Measurements from ENCODE around the gene OCA2. TPM values are rescaled to one million over a fixed set of nuclear protein-coding genes. Genes with fewer than 3 reads are reported as not detected.

The OCA2 gene
- total RNA-seq, 2 experiments from 2014 or later: not detected

- ATAC-seq: no peak
- H3K27me3 Mint-ChIP-seq: no peaks in the 10 kb centered on the region
- no peak for DNase-seq
- H3K36me3 Mint-ChIP-seq: no peaks in the 10 kb centered on the region
- no peak overlapping the region for H3K4me3 Mint-ChIP-seq
- H3K9me3 Mint-ChIP-seq (ENCODE audit: low read depth): peaks cover 4% of the 10 kb centered on the region
- no peak overlapping the region for H3K27ac Mint-ChIP-seq
- CTCF ChIA-PET: no interaction called here
- no peaks in the 10 kb centered on the region for H3K4me1 Mint-ChIP-seq
These were observed 97.5 kb downstream of the OCA2 start for GRCh38 chr15:28001641-28002040.

DNA sequence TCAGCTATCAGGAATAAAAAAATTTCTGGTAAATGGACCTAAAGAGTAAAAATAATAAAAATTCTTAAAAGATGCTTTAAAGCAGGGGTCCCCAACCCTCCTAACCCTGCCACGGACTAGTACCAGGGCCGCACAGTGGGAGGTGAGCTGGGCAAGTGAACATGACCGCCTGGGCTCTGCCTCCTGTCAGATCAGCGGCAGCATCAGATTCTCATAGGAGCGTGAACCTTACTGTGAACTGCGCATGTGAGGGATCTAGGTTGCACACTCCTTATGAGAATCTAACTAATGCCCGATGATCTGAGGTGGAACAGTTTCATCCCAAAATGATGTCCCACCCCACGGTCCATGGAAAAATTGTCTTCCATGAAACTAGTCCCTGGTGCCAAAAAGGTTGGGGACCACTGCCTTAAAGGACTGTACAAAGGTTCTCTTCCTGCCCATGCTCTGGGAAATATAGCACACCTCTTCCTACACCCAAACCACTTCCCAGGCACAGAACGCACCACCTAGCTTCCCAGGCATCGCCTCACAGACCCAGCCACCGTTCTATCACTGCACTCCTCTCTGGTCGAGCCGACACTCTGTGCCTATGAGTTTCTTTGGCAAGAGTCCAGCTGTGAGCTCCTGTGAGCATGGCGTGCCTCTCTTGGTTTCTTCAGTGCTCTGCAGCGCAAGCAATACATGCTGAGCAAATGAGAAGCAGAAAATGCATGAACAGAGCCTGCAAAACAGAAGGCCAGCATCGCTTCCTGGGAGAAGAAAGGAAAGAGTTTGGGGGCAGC is 104.9 kb downstream of the OCA2 start:
- Mint-ChIP-seq H3K27ac (no peak overlapping the region), H3K9me3 (ENCODE audit: low read depth) (peaks cover 7% of the 10 kb centered on the region), H3K4me3 (no peak overlapping the region), H3K36me3 (no peaks in the 10 kb centered on the region), H3K27me3 (no peaks in the 10 kb centered on the region), H3K4me1 (no peaks in the 10 kb centered on the region)
- CTCF ChIA-PET: no interaction called here
- DNase-seq (no peak), ATAC-seq (no peak)

DNA sequence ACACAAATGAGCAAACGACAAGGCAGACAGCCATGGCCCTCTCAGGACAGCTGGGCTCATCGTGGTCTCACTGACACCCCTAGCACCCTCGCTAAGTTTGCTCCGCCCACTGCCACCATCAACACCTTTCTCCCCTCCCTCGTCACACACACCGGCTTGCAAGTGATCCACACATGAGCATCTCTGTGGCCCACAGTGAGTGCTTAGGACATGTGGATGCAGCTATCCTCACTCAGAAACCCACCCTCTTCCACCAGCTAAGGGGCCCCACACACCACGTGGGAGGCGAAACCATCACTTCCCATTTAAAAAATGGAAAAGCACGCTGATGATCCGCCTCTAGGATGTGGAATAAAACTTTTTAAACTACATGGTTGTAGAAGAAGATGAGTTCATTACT is 105.6 kb downstream of the OCA2 start:
- ATAC-seq (no peak), DNase-seq (no peak)
- H3K9me3 Mint-ChIP-seq (ENCODE audit: low read depth): peaks cover 7% of the 10 kb centered on the region
- H3K4me1 Mint-ChIP-seq: no peaks in the 10 kb centered on the region
- no peak overlapping the region for H3K27ac Mint-ChIP-seq
- CTCF ChIA-PET: no interaction called here
- no peaks in the 10 kb centered on the region for H3K36me3 Mint-ChIP-seq
- no peaks in the 10 kb centered on the region for H3K27me3 Mint-ChIP-seq
- H3K4me3 Mint-ChIP-seq: no peak overlapping the region

GRCh38 chr15:27990521-27991515 is 108.3 kb downstream of the OCA2 start:
- H3K27ac Mint-ChIP-seq: no peak overlapping the region
- DNase-seq (no peak), ATAC-seq (no peak)
- H3K4me1 Mint-ChIP-seq: no peaks in the 10 kb centered on the region
- no peaks in the 10 kb centered on the region for H3K27me3 Mint-ChIP-seq
- CTCF ChIA-PET: no interaction called here
- peaks cover 7% of the 10 kb centered on the region for H3K9me3 Mint-ChIP-seq (ENCODE audit: low read depth)
- no peak overlapping the region for H3K4me3 Mint-ChIP-seq
- H3K36me3 Mint-ChIP-seq: no peaks in the 10 kb centered on the region

GRCh38 chr15:27989838-27990237 is 109.3 kb downstream of the OCA2 start:
- no peak for ATAC-seq
- H3K27ac Mint-ChIP-seq: no peak overlapping the region

GRCh38 chr15:27989427-27989826 is 109.7 kb downstream of the OCA2 start:
- Mint-ChIP-seq H3K4me3 (no peak overlapping the region), H3K36me3 (no peaks in the 10 kb centered on the region), H3K4me1 (no peaks in the 10 kb centered on the region), H3K9me3 (ENCODE audit: low read depth) (peaks cover 3% of the 10 kb centered on the region), H3K27me3 (no peaks in the 10 kb centered on the region), H3K27ac (no peak overlapping the region)
- no peak for DNase-seq
- CTCF ChIA-PET: no interaction called here
- no peak for ATAC-seq

More at GRCh38 chr15:27989838-27990237, 109.3 kb downstream of the OCA2 start:
- DNase-seq: no peak
- Mint-ChIP-seq H3K4me3 (no peak overlapping the region), H3K36me3 (no peaks in the 10 kb centered on the region), H3K27me3 (no peaks in the 10 kb centered on the region), H3K4me1 (no peaks in the 10 kb centered on the region), H3K9me3 (ENCODE audit: low read depth) (peaks cover 5% of the 10 kb centered on the region)
- CTCF ChIA-PET: no interaction called here

- Mint-ChIP-seq H3K36me3 (no peaks in the 10 kb centered on the region), H3K4me1 (no peaks in the 10 kb centered on the region), H3K9me3 (ENCODE audit: low read depth) (no peaks in the 10 kb centered on the region), H3K27ac (no peak overlapping the region), H3K4me3 (no peak overlapping the region), H3K27me3 (no peaks in the 10 kb centered on the region)
- DNase-seq (no peak), ATAC-seq (no peak)
- CTCF ChIA-PET: no interaction called here
These were observed 114.0 kb downstream of the OCA2 start for GRCh38 chr15:27985099-27985498.

- Mint-ChIP-seq H3K4me1 (no peaks in the 10 kb centered on the region), H3K36me3 (no peaks in the 10 kb centered on the region), H3K4me3 (no peak overlapping the region), H3K9me3 (ENCODE audit: low read depth) (no peaks in the 10 kb centered on the region), H3K27ac (no peak overlapping the region), H3K27me3 (no peaks in the 10 kb centered on the region)
- CTCF ChIA-PET: no interaction called here
- ATAC-seq (no peak), DNase-seq (no peak)
These were observed 115.6 kb downstream of the OCA2 start for GRCh38 chr15:27983496-27983895.

GRCh38 chr15:27977696-27978095 is 121.4 kb downstream of the OCA2 start:
- Mint-ChIP-seq H3K4me1 (no peaks in the 10 kb centered on the region), H3K36me3 (no peaks in the 10 kb centered on the region), H3K9me3 (ENCODE audit: low read depth) (no peaks in the 10 kb centered on the region), H3K4me3 (no peak overlapping the region), H3K27ac (no peak overlapping the region), H3K27me3 (no peaks in the 10 kb centered on the region)
- CTCF ChIA-PET: no interaction called here
- no peak for DNase-seq
- ATAC-seq: no peak

- CTCF ChIA-PET: no interaction called here
- H3K27ac Mint-ChIP-seq: no peak overlapping the region
- no peaks in the 10 kb centered on the region for H3K36me3 Mint-ChIP-seq
- DNase-seq: no peak
- H3K9me3 Mint-ChIP-seq (ENCODE audit: low read depth): peaks cover 1% of the 10 kb centered on the region
- H3K27me3 Mint-ChIP-seq: no peaks in the 10 kb centered on the region
- H3K4me1 Mint-ChIP-seq: no peaks in the 10 kb centered on the region
- no peak overlapping the region for H3K4me3 Mint-ChIP-seq
- no peak for ATAC-seq
These were observed 125.2 kb downstream of the OCA2 start for GRCh38 chr15:27973886-27974285.

DNA sequence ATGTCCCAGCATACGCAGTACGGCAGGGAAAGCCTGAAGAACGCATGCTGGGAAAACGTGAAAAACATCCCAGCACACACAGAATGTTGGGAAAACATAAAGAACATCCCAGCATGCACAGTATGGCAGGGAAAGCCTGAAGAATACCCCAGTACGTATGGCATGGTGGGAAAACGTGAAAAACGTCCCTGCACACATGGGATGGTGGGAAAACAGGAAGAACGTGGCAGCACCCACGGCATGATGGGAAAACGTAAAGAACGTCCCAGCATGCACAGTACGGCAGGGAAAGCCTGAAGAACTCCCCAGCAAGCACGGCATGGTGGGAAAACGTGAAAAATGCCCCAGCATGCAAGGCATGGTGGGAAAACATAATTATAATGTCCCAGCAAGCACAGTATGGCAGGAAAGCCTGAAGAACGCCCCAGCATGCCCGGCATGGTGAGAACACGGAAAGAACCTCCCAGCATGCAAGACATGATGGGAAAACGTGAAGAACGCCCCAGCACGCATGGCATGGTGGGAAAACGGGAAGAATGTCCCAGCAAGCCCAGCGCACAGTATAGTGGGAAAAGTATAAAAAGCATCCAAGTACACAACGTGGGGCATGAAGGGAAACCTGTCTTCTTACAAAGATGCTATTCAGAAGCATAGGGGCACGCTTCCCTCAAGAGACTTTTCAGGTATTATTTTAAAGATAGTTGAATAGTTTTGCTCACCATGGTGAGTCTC is 128.3 kb downstream of the OCA2 start:
- Mint-ChIP-seq H3K27ac (no peak overlapping the region), H3K27me3 (no peaks in the 10 kb centered on the region), H3K4me3 (no peak overlapping the region), H3K4me1 (no peaks in the 10 kb centered on the region), H3K36me3 (no peaks in the 10 kb centered on the region), H3K9me3 (ENCODE audit: low read depth) (peaks cover 5% of the 10 kb centered on the region)
- DNase-seq (no peak), ATAC-seq (no peak)
- CTCF ChIA-PET: no interaction called here

DNA sequence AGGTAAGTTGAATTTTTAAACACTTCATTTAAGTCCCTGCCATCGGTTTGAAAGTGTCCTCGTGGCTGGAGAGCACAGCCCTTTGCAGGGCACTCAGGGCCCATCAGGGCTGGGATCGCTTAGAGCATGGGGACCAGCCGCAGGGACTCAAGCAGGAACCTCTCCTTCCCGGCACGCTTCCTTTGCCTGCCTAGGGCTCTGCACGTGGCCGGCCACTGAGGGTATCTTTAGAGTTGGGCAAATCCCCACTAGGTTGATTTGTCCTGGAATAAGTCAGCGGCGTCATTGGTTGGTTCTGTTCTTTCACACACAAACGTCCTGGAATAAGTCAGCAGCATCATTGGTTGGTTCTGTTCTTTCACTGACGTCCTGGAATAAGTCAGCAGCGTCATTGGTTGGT is 131.6 kb downstream of the OCA2 start:
- no peaks in the 10 kb centered on the region for H3K36me3 Mint-ChIP-seq
- H3K27ac Mint-ChIP-seq: no peak overlapping the region
- H3K4me1 Mint-ChIP-seq: no peaks in the 10 kb centered on the region
- DNase-seq (no peak), ATAC-seq (no peak)
- CTCF ChIA-PET: no interaction called here
- peaks cover 5% of the 10 kb centered on the region for H3K9me3 Mint-ChIP-seq (ENCODE audit: low read depth)
- no peaks in the 10 kb centered on the region for H3K27me3 Mint-ChIP-seq
- H3K4me3 Mint-ChIP-seq: no peak overlapping the region

DNA sequence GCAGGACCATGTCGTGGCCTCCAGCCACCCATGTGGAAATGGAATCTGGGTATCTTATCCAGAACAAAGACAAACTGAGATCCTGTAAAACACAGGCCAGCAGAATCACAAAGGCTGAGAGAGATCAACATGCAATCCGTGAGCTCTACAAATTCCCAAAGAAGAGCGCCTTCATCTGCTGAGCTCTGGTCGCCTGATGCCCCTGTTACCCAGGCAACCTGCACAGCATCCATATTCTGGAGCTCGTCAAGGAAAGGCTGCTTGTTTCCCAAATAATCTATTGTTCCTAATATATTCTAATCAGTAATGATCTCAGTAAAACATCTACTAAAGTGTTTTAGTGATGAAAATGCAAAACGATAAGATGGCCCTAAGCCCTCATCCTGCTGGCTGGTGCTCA is 133.6 kb downstream of the OCA2 start:
- peaks cover 4% of the 10 kb centered on the region for H3K9me3 Mint-ChIP-seq (ENCODE audit: low read depth)
- no peak for DNase-seq
- CTCF ChIA-PET: no interaction called here
- no peak overlapping the region for H3K27ac Mint-ChIP-seq
- ATAC-seq: no peak
- no peaks in the 10 kb centered on the region for H3K4me1 Mint-ChIP-seq
- H3K27me3 Mint-ChIP-seq: no peaks in the 10 kb centered on the region
- no peak overlapping the region for H3K4me3 Mint-ChIP-seq
- H3K36me3 Mint-ChIP-seq: no peaks in the 10 kb centered on the region

Measured in activated CD8-positive, alpha-beta memory T cell treated with anti-CD3 and anti-CD28 coated beads, Interleukin-2, amount 10 ng/mL, durations not matched to agents 7 days and 5 days (primary cell).